OCI-LY7 (cell line): ENCODE results near the gene FRMD8.
"Not testable (repeated sequence)": the region's sequence is repeated elsewhere in the genome, so short reads cannot be mapped to it uniquely, and the experiment has no call there.

Experiments used
- EZH2phosphoT487 ChIP-seq: fragments of 200-600 bp; sonication (generic); IDR thresholded peaks from 2 replicates; pipeline ENCODE4 v1.6.1; 2018; ENCODE audit warnings: low read depth, borderline replicate concordance, mild to moderate bottlenecking, mixed run types, antibody characterized with exemption, low read length, moderate library complexity, mixed read lengths
- TF ChIP-seq, protein P1 (sequence below): fragments of 200-600 bp; sonication (generic); conservative IDR thresholded peaks from 2 replicates; pipeline ENCODE4 v1.5.1; 2014; ENCODE audit warnings: mild to moderate bottlenecking, antibody characterized with exemption, low read length, moderate library complexity, mixed read lengths

DNA sequence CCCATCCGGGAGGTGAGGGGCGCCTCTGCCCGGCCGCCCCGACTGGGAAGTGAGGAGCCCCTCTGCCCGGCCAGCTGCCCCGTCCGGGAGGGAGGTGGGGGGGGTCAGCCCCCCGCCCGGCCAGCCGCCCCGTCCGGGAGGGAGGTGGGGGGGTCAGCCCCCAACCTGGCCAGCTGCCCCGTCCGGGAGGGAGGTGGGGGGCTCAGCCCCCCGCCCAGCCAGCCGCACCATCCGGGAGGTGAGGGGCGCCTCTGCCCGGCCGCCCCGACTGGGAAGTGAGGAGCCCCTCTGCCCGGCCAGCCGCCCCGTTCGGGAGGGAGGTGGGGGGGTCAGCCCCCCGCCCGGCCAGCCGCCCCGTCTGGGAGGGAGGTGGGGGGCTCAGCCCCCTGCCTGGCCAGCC is 64.9 kb downstream of the FRMD8 start:
- TF ChIP-seq, protein P1, sequence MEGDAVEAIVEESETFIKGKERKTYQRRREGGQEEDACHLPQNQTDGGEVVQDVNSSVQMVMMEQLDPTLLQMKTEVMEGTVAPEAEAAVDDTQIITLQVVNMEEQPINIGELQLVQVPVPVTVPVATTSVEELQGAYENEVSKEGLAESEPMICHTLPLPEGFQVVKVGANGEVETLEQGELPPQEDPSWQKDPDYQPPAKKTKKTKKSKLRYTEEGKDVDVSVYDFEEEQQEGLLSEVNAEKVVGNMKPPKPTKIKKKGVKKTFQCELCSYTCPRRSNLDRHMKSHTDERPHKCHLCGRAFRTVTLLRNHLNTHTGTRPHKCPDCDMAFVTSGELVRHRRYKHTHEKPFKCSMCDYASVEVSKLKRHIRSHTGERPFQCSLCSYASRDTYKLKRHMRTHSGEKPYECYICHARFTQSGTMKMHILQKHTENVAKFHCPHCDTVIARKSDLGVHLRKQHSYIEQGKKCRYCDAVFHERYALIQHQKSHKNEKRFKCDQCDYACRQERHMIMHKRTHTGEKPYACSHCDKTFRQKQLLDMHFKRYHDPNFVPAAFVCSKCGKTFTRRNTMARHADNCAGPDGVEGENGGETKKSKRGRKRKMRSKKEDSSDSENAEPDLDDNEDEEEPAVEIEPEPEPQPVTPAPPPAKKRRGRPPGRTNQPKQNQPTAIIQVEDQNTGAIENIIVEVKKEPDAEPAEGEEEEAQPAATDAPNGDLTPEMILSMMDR, result not testable (repeated sequence)
- not testable (repeated sequence) for TF ChIP-seq EZH2phosphoT487
